Measurements from ENCODE around the gene TNFAIP8. TPM values are rescaled to one million over a fixed set of nuclear protein-coding genes. Genes with fewer than 3 reads are reported as not detected.

Gene TNFAIP8
- total RNA-seq, 1 experiment from 2014 or later, result 8.0 TPM

- in situ Hi-C loops (cut with HindIII; ENCODE audit: low pct_unique_long_range_greater_than_20kb, low sequenced_read_pairs) (no loop called here), intact Hi-C loops (cut with micrococcal nuclease; ENCODE audit: unreplicated experiment) (no loop called here)
- no TSS peak for BruUV-seq (replicated peaks)
- ATAC-seq (no peak), DNase-seq (ENCODE audit: low read depth, low spot score) (no peak)
- ChIA-PET POLR2A (no interaction called here), CTCF (no interaction called here)
- TF ChIP-seq SIN3A (IDR thresholded peaks at IDR 0.05; ENCODE audit: borderline replicate concordance, insufficient read depth, low read depth, low read length) (no peak), POLR2AphosphoS5 (IDR thresholded peaks at IDR 0.05; ENCODE audit: low read depth, low read length) (no peak), REST (IDR thresholded peaks at IDR 0.05; ENCODE audit: insufficient read depth in 1 of 2, low read depth in 2 of 2, low read length in 1 of 2) (no peak), CTCF (IDR thresholded peaks at IDR 0.05) (no peak), TCF7L2 (IDR thresholded peaks at IDR 0.05; ENCODE audit: low read depth, low read length) (no peak)
- Histone ChIP-seq H3K27ac (ENCODE audit: low read length) (no peak overlapping the region), H3K27me3 (ENCODE audit: control insufficient read depth, insufficient read depth, low read length) (no peaks in the 10 kb centered on the region), H3K4me3 (ENCODE audit: low read depth in 2 of 2, low read length in 2 of 2) (no peak overlapping the region), H3K4me1 (ENCODE audit: control insufficient read depth, insufficient read depth, low read length) (no peaks in the 10 kb centered on the region), H3K9me3 (ENCODE audit: control insufficient read depth, insufficient read depth, low read depth, low read length) (no peaks in the 10 kb centered on the region), H3K36me3 (ENCODE audit: control insufficient read depth, insufficient read depth, low read length) (no peaks in the 10 kb centered on the region)
These were observed 7.8 kb upstream of the TNFAIP8 start for GRCh38 chr5:119347991-119348390.

- no TSS peak for BruUV-seq (replicated peaks)
- in situ Hi-C loops (cut with HindIII; ENCODE audit: low pct_unique_long_range_greater_than_20kb, low sequenced_read_pairs), result no loop called here
- intact Hi-C loops (cut with micrococcal nuclease; ENCODE audit: unreplicated experiment), result no loop called here
These were observed 2.6 kb upstream of the TNFAIP8 start for GRCh38 chr5:119353213-119353612.

More at GRCh38 chr5:119353213-119353612, 2.6 kb upstream of the TNFAIP8 start:
- Histone ChIP-seq H3K36me3 (ENCODE audit: control insufficient read depth, insufficient read depth, low read length) (no peaks in the 10 kb centered on the region), H3K27me3 (ENCODE audit: control insufficient read depth, insufficient read depth, low read length) (peaks cover 4% of the 10 kb centered on the region; the same call in 1 of the 2 replicates), H3K27ac (ENCODE audit: low read length) (no peak overlapping the region), H3K9me3 (ENCODE audit: control insufficient read depth, insufficient read depth, low read depth, low read length) (no peaks in the 10 kb centered on the region), H3K4me1 (ENCODE audit: control insufficient read depth, insufficient read depth, low read length) (peaks cover 5% of the 10 kb centered on the region), H3K4me3 (ENCODE audit: low read depth in 2 of 2, low read length in 2 of 2) (no peak overlapping the region)
- POLR2A ChIA-PET, result no interaction called here
- TF ChIP-seq CTCF (IDR thresholded peaks at IDR 0.05) (no peak), SIN3A (IDR thresholded peaks at IDR 0.05; ENCODE audit: borderline replicate concordance, insufficient read depth, low read depth, low read length) (no peak), TCF7L2 (IDR thresholded peaks at IDR 0.05; ENCODE audit: low read depth, low read length) (no peak), REST (IDR thresholded peaks at IDR 0.05; ENCODE audit: insufficient read depth in 1 of 2, low read depth in 2 of 2, low read length in 1 of 2) (no peak)
- CTCF ChIA-PET, result no interaction called here
- no peak for ATAC-seq
- no peak for DNase-seq (ENCODE audit: low read depth, low spot score)
